Measurements from ENCODE around the gene GRIN2A.
A peak's percentile ranks its signal among the peaks of the same experiment; 100 is the strongest.

GRIN2A gene

DNA sequence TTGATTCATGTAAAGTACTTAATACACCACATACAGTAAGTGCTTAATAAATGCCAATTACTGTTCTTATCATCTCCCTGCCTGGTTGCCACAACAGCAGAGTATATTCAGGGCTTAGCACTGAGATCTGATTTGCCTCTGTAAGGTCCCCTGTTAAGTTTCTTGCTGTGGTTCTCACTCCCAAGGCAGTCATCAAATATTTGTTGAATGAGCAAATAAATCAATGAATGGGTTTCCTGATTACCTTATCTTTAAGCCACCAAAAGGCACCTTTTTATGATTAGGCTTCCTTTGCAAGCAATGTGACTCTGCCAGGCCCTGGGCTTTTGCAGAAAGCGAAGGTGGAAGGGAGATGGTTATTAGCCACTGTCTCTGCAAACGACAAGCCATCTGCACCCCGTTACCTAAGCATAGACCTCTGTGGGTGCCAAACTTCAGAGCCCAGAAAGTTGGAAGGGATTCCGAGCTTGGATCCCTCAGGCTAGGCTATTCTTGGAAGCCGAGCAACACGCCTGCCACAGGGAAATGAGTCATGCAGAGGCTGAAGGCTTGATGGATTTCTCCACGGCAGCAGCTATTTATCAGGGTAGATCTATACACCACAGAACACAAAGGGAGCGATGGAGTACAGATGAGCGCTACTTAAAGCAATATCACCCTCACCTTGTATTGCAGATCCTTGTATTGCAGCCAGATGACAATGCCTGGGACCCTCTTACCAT is 102.0 kb downstream of the GRIN2A start:
- DNase-seq: no peak
- no peak for TF ChIP-seq POLR2A (IDR thresholded peaks at IDR 0.05; ENCODE audit: low read length)
- no peak for TF ChIP-seq GATA1 (IDR thresholded peaks at IDR 0.05; ENCODE audit: low read depth, low read length)

DNA sequence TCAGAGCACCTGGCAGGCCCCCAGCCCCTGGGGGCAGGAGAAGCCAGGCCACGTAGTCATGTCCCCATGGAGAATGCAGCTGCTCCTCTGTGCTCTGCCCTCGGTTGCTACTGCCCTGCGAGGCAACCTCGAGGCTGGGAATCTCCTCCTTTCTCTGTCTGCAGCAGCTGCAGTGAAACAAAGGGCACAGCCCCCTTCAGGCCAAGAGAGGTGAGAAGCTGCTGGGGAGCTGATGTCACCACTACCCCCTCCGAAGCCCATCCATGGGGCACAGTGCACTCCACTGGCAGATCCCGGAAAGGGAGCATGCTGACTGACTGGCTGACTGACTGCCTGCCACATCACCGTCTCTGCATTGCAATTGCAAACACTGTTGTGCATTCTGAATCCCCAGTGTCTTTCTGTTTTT is 103.7 kb downstream of the GRIN2A start:
- TF ChIP-seq POLR2A (IDR thresholded peaks at IDR 0.05; ENCODE audit: low read length) (no peak), GATA1 (IDR thresholded peaks at IDR 0.05; ENCODE audit: low read depth, low read length) (no peak)
- DNase-seq: no peak

DNA sequence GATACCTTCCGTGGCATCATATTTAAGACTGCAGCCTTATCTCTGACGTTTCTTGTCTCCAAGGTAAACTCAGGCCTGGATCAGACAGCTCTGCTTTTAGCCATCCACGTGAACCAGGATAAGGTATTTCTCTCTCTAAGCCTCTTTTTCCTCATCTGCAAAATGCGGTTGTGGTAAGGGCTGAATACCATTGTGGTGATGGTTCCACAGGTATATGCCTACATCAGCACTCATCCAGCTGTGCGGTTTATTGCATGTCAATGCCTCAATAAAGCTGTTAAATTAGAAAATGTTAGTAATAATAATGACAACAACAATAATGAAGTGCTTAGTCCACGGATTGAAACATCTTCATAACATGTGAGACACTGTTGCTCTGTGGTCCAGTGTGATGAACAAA is 104.4 kb downstream of the GRIN2A start:
- TF ChIP-seq POLR2A (IDR thresholded peaks at IDR 0.05; ENCODE audit: low read length) (no peak), GATA1 (IDR thresholded peaks at IDR 0.05; ENCODE audit: low read depth, low read length) (no peak)
- DNase-seq: no peak

DNA sequence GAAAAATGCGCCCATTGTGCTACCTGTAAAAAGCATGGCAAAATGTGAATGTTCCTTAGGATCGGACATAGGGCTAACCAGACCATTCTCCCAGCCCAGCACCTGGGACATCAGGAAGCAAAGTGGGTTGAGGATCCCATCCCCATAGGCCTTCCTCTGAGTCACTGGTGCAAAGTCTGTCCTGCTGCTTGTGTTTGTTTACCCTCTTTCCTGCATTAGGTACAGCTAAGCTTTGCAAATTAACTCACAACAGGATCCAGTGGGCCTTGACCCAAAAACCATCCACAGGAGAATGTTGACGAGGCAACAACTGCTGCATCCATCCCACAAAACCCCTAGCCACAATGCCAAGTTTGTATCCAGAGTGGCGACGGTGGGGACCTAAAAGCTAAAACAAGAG is 106.2 kb downstream of the GRIN2A start:
- no peak for DNase-seq
- TF ChIP-seq GATA1 (IDR thresholded peaks at IDR 0.05; ENCODE audit: low read depth, low read length): no peak
- no peak for TF ChIP-seq POLR2A (IDR thresholded peaks at IDR 0.05; ENCODE audit: low read length)

DNA sequence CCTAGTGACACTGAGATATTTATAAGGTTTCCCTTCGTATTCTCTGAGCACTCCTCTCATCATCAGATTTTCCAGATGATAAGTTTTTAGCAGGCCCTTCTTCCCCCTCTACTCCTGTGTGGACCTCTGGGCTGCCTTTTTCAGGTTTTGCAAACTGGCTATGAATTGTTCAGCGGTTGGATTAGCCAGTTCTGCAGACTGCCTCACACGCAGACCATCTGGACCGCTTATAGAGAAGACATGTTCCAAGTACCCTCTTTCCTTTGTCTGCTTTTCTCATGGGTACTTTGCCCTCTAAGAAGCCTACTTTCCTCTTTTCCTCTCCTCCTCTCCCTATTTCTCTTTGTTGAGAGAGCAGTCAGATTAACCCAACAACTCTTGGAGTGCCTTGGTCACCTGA is 111.6 kb downstream of the GRIN2A start:
- TF ChIP-seq GATA1 (IDR thresholded peaks at IDR 0.05; ENCODE audit: low read depth, low read length): no peak
- no peak for TF ChIP-seq POLR2A (IDR thresholded peaks at IDR 0.05; ENCODE audit: low read length)
- DNase-seq: no peak

DNA sequence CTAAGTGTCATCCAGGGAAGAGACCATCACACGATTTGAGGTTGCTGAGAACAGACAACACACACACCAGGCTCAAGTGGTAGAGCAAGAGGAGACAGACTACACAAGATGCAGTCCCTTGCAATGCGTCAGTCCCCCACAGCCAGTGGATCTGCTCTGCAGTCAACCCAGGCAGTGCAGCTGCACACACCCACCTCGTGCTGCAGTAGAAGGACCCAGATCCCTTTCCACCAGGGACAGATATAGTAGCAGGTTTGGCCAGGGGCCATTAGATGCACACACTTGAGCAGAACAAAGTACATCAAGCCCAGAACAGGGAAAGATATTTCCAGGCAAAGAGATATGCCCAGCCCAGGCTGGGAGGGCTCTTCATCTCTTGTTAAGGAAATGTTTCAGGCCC is 112.9 kb downstream of the GRIN2A start:
- no peak for DNase-seq
- no peak for TF ChIP-seq GATA1 (IDR thresholded peaks at IDR 0.05; ENCODE audit: low read depth, low read length)
- TF ChIP-seq POLR2A (IDR thresholded peaks at IDR 0.05; ENCODE audit: low read length): no peak

DNA sequence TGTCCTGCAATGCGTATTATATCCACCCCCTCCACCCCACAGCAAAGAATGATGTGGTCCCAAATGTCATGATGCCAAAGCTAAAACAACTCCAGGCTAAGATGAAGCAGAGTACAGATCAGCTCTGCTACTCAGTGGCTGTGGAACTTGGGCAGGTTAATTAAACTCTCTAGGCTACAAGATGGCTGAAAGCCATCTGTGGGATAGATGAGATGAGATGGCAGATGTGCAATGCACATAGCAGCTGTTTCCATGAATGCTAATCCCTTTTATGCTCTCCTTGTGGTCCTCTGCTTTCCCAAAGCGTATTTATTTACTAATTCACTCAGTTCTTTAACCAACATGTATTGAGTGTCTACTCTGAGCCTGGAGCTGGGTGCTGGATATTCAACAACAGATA is 114.4 kb downstream of the GRIN2A start:
- no peak for DNase-seq
- no peak for TF ChIP-seq POLR2A (IDR thresholded peaks at IDR 0.05; ENCODE audit: low read length)
- TF ChIP-seq GATA1 (IDR thresholded peaks at IDR 0.05; ENCODE audit: low read depth, low read length): no peak

DNA sequence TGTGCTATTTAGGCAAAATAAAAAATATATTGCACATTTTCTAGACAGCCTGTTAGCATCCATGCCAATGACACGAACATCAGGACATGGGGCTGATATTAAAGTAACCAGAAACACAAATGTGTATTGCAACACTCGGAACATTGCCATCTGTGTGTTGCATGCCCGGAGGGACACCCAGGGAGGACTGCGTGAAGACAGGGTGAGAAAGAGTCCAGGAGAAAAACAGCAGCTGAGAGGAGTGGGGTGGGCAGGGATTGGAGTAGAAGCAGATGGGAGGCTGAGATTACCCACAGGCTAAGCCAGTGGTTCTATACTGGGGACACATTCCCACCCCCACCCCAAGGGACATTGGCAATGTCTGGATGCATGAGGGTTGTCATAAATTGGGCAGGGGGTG is 114.8 kb downstream of the GRIN2A start:
- TF ChIP-seq POLR2A (IDR thresholded peaks at IDR 0.05; ENCODE audit: low read length) (no peak), GATA1 (IDR thresholded peaks at IDR 0.05; ENCODE audit: low read depth, low read length) (no peak)

DNA sequence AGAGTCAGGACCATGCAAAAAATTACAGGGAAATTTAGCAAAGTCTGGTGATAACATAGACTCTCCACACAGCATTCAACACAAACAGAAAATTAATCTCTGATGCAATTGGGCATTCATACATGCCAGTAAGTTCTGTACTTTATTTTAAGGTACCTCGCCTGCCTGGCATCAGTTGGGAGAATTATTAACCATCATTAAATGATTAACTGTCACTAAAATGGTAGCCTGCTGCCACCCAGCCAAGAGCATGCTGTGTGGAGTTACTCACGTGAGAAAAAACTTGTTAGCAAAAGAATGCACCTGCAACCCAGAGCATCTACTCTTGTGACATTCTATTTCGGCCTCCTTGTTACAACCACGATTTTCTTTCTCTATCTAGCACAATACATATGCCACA is 117.2 kb downstream of the GRIN2A start:
- TF ChIP-seq POLR2A (IDR thresholded peaks at IDR 0.05; ENCODE audit: low read length) (no peak), GATA1 (IDR thresholded peaks at IDR 0.05; ENCODE audit: low read depth, low read length) (no peak)
- DNase-seq: no peak

More for the DNA sequence above, 114.8 kb downstream of the GRIN2A start:
- no peak for DNase-seq

DNA sequence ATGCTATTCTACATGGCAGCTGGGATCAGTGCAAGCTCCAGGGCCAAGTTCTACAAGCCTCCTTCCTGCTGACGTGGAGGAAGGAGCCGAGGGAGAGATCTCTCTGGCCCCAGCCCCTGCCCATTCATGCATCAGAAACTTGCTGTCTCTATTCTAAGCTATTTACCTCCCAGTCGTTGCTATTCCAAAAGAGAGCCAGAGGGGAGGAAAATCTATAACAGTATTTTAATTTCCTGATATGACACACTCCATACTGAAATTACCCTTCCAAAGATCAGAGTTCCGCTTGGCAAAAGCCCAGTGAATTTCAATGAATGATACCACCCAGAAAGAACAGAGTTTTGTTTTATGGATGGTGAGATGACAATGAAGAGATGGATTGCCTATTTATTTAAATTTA is 133.4 kb downstream of the GRIN2A start:
- DNase-seq: no peak
- no peak for TF ChIP-seq GATA1 (IDR thresholded peaks at IDR 0.05; ENCODE audit: low read depth, low read length)
- TF ChIP-seq POLR2A (IDR thresholded peaks at IDR 0.05; ENCODE audit: low read length): no peak

DNA sequence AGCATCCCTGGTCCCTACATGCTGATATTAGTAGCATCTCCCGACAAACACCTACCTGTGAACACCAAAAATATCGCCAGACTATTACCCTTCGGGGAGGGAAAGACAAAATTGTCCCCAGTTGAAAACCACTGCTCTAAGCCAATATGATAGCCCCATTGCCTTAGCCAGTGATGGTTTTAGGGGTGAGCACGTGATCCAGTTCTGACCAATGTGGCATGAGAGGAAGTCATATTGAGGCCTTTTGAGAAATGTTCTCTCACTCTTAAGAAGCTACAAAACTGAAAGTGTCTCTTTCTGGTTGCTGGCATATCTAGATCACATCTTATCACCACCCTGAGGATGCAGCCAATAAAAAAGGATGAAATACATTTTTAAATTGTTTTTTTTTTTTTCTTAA is 136.3 kb downstream of the GRIN2A start:
- no peak for TF ChIP-seq GATA1 (IDR thresholded peaks at IDR 0.05; ENCODE audit: low read depth, low read length)
- no peak for TF ChIP-seq POLR2A (IDR thresholded peaks at IDR 0.05; ENCODE audit: low read length)
- no peak for DNase-seq

DNA sequence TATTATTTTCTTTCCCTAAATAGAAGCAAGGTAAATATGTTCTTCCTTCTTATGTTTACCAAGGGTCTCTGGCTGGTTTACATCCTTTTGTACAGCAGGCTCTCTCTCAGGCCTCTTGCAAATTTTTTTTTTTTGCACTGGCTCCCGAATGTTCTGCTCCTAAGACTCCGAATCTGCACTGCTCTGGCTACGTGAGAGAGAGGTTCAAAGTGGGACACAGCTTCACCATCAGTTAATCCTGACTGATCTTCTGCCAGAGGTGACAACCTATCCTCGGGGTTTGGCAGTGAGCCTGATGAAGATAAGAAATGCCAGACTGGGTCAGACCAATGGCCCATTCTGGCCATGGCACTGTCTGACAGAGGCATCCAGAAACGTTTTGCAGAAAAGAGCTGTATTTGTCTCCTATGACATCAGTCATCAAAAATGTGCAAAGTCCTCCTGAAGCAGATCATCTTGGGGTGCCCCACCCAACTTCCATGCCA is 136.9 kb downstream of the GRIN2A start:
- no peak for TF ChIP-seq POLR2A (IDR thresholded peaks at IDR 0.05; ENCODE audit: low read length)
- no peak for TF ChIP-seq GATA1 (IDR thresholded peaks at IDR 0.05; ENCODE audit: low read depth, low read length)
- no peak for DNase-seq

DNA sequence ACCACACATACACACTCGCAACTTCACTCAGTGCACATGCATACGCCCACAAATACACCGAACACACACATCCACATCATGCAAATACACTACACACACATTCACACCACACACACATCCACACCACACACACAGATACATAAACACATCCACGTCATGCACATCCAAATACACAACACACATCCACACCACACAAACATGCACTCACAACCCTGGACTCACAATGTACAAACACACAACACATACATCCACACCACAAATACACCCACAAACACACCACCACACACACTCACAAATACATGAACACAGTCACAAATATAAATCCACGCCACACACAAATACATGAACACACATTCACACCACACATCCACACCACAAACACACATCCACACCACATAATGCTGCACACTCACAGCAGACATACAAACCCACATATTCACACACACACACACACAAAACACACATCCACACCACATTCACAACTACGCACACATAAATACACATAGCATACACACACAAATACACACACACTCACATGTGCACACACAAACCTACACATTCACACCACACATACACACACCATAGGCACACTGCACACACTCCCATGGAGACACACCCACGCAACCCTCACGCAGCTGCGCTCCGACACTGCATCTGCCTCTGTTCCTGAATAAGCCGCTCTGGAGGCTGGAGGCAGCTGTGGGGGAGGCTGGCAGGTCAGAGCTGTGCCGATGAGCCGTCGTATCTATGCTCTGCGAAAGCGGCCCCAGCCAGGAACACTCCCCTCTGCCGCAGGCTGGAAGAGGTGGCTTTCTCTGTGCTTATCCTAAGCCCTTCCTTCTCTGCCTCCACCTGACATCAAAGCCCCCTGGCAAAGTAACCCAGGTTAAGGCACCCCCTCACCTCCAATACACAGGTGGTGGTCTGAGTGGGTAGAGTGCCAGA is 141.8 kb downstream of the GRIN2A start:
- TF ChIP-seq POLR2A (IDR thresholded peaks at IDR 0.05; ENCODE audit: low read length): no peak
- no peak for TF ChIP-seq GATA1 (IDR thresholded peaks at IDR 0.05; ENCODE audit: low read depth, low read length)
- DNase-seq: peak in 1 of 2 experiments; percentile 10

Measured in erythroblast (primary cell).